GM23338 (cell line): ENCODE measurements around the gene INSRR. TPM values are rescaled to one million over a fixed set of nuclear protein-coding genes. Genes with fewer than 3 reads are reported as not detected.

Source experiments
- ATAC-seq: fragments of 200-7000 bp; cut with Tn5 transposase; 3 replicates; pipeline ENCODE4 v1.9.1; 2020
- DNase-seq: peaks from one replicate; pipeline ENCODE4 v3.0.0-alpha.2; 2015; ENCODE audit warnings: low spot score
- H2AFZ ChIP-seq: fragments of 200-600 bp; sonication (generic); 2 replicates; pipeline ENCODE4 v1.8.0; 2016; ENCODE audit warnings: antibody characterized with exemption, mild to moderate bottlenecking, moderate library complexity
- H3F3A ChIP-seq: fragments of 200-600 bp; sonication (generic); replicated peaks from 2 replicates; pipeline ENCODE4 v1.8.0; 2017; ENCODE audit warnings: antibody characterized with exemption, mixed run types, low read depth
- H3K27ac ChIP-seq: fragments of 200-600 bp; sonication (generic); 2 replicates; pipeline ENCODE4 v1.6.1; 2016; ENCODE audit warnings: low read depth
- H3K27me3 ChIP-seq: fragments of 200-600 bp; sonication (generic); 2 replicates; pipeline ENCODE4 v1.8.0; 2016; ENCODE audit warnings: mild to moderate bottlenecking, mixed run types, moderate library complexity; ENCODE audit not compliant: insufficient read depth
- H3K36me3 ChIP-seq: fragments of 200-600 bp; sonication (generic); 2 replicates; pipeline ENCODE4 v1.8.0; 2016; ENCODE audit warnings: mild to moderate bottlenecking; ENCODE audit not compliant: insufficient read depth
- H3K4me1 ChIP-seq: fragments of 200-600 bp; sonication (generic); 2 replicates; pipeline ENCODE4 v1.8.0; 2016; ENCODE audit warnings: mild to moderate bottlenecking, moderate library complexity; ENCODE audit not compliant: insufficient read depth
- H3K4me2 ChIP-seq: fragments of 200-600 bp; sonication (generic); 2 replicates; pipeline ENCODE4 v1.7.1; 2017; ENCODE audit warnings: mixed run types
- H3K4me3 ChIP-seq: fragments of 200-600 bp; sonication (generic); 2 replicates; pipeline ENCODE4 v1.6.1; 2016; ENCODE audit warnings: mixed run types
- H3K79me2 ChIP-seq: fragments of 200-600 bp; sonication (generic); replicated peaks from 2 replicates; pipeline ENCODE4 v1.8.0; 2017; ENCODE audit warnings: mild to moderate bottlenecking; ENCODE audit not compliant: insufficient read depth
- H3K9me2 ChIP-seq: fragments of 200-600 bp; sonication (generic); 2 replicates; pipeline ENCODE4 v1.8.0; 2017; ENCODE audit not compliant: insufficient read depth
- H4K20me1 ChIP-seq: fragments of 200-600 bp; sonication (generic); replicated peaks from 2 replicates; pipeline ENCODE4 v1.8.0; 2017; ENCODE audit warnings: mild to moderate bottlenecking; ENCODE audit not compliant: insufficient read depth
- H3K27ac Mint-ChIP-seq: 2 replicates; pipeline ENCODE4 v1.8.0; 2020; ENCODE audit warnings: inconsistent platforms, mild to moderate bottlenecking, moderate library complexity, mixed read lengths
- H3K27me3 Mint-ChIP-seq: 3 replicates; pipeline ENCODE4 v1.8.0; 2022; ENCODE audit warnings: low read depth, mild to moderate bottlenecking, moderate library complexity, mixed read lengths, inconsistent platforms; ENCODE audit not compliant: insufficient read depth, poor library complexity
- H3K36me3 Mint-ChIP-seq: 3 replicates; pipeline ENCODE4 v1.8.0; 2021; ENCODE audit warnings: low read depth, mild to moderate bottlenecking, inconsistent platforms, moderate library complexity, mixed read lengths
- H3K4me1 Mint-ChIP-seq: 3 replicates; pipeline ENCODE4 v1.8.0; 2020; ENCODE audit warnings: mild to moderate bottlenecking, inconsistent platforms, mixed read lengths
- H3K4me3 Mint-ChIP-seq: 3 replicates; pipeline ENCODE4 v1.8.0; 2021; ENCODE audit warnings: moderate library complexity, mild to moderate bottlenecking, inconsistent platforms, mixed read lengths
- H3K9me3 Mint-ChIP-seq: 3 replicates; pipeline ENCODE4 v1.8.0; 2020; ENCODE audit warnings: moderate library complexity, mild to moderate bottlenecking, inconsistent platforms, mixed read lengths
- CREB1 ChIP-seq: fragments of 250-450 bp; sonication (Bioruptor Pico); IDR thresholded peaks from 2 replicates; pipeline ENCODE4 v1.5.0; 2020; ENCODE audit warnings: low read depth, mild to moderate bottlenecking, moderate library complexity
- ETS1 ChIP-seq: IDR thresholded peaks from 2 replicates; pipeline ENCODE4 v1.6.1; 2016; ENCODE audit warnings: antibody characterized with exemption
- EZH2 ChIP-seq: fragments of 200-600 bp; sonication (generic); IDR thresholded peaks from one replicate; pipeline ENCODE4 v1.8.0; 2017; ENCODE audit warnings: antibody characterized with exemption, mild to moderate bottlenecking, low read depth; ENCODE audit not compliant: unreplicated experiment
- NANOG ChIP-seq: IDR thresholded peaks from 2 replicates; pipeline ENCODE4 v1.6.1; 2016; ENCODE audit warnings: antibody characterized with exemption, borderline replicate concordance
- POLR2AphosphoS5 ChIP-seq: IDR thresholded peaks from 2 replicates; pipeline ENCODE4 v1.6.1; 2016; ENCODE audit warnings: antibody characterized with exemption, low read depth
- REST ChIP-seq: IDR thresholded peaks from one replicate; pipeline ENCODE4 v1.6.1; 2018; ENCODE audit warnings: antibody characterized with exemption; ENCODE audit not compliant: unreplicated experiment
- ZNF462 ChIP-seq: fragments of 250-450 bp; sonication (Bioruptor Pico); IDR thresholded peaks from 2 replicates; pipeline ENCODE4 v1.5.0; 2020; ENCODE audit warnings: mild to moderate bottlenecking, moderate library complexity
- polyA plus RNA-seq: library from polyadenylated mRNA; unstranded; fragments of >200 nt; fragmentation: Nextera tagmentation; extraction: Ambion mirVana; gene quantifications from 2 replicates; pipeline ENCODE4 v1.2.1, GENCODE V29; 2016
- total RNA-seq: library from RNA; depleted of rRNA; stranded (reverse); fragments of >200 nt; shearing (Covaris generic); gene quantifications from 2 replicates; pipeline ENCODE4 v1.2.3, GENCODE V29; 2014
- TF ChIP-seq, protein P1 (sequence below), 2 experiments: fragments of 200-600 bp in 1 of 2; sonication (generic) in 1 of 2; conservative IDR thresholded peaks; 2 replicates each; pipeline versions ENCODE4 v1.5.1 to v1.6.1; 2016 to 2017; ENCODE audit warnings: antibody characterized with exemption in 2 of 2, low read depth in 2 of 2, mild to moderate bottlenecking in 2 of 2, moderate library complexity in 1 of 2

Gene INSRR
- total and polyA plus RNA-seq, 2 experiments from 2014 or later, result not detected

GRCh38 chr1:156834322-156834721 is 24.6 kb downstream of the INSRR start (continued):
- no peak for TF ChIP-seq ETS1
- TF ChIP-seq POLR2AphosphoS5, result no peak
- no peak for TF ChIP-seq CREB1 (CRISPR knock-in tag)
- no peak for TF ChIP-seq REST
- TF ChIP-seq EZH2, result no peak

- Histone ChIP-seq H3K9me2 (no peaks in the 10 kb centered on the region), H3F3A (no peaks in the 10 kb centered on the region), H3K79me2 (no peaks in the 10 kb centered on the region), H3K27ac (no peak overlapping the region), H3K4me3 (no peak overlapping the region), H3K4me1 (no peaks in the 10 kb centered on the region), H4K20me1 (no peaks in the 10 kb centered on the region), H3K27me3 (peaks cover 20% of the 10 kb centered on the region; the same call in 1 of the 2 replicates), H2AFZ (no peak overlapping the region), H3K4me2 (no peak overlapping the region), H3K36me3 (no peaks in the 10 kb centered on the region)
- no peak overlapping the region for H3K27ac Mint-ChIP-seq
- no peaks in the 10 kb centered on the region for H3K36me3 Mint-ChIP-seq
- DNase-seq (no peak), ATAC-seq (no peak)
- peaks cover 12% of the 10 kb centered on the region for H3K27me3 Mint-ChIP-seq
- H3K4me1 Mint-ChIP-seq, result no peaks in the 10 kb centered on the region; the same call in 2 of the 3 replicates
- H3K4me3 Mint-ChIP-seq, result no peak overlapping the region
- H3K9me3 Mint-ChIP-seq, result no peaks in the 10 kb centered on the region
- TF ChIP-seq, protein P1, sequence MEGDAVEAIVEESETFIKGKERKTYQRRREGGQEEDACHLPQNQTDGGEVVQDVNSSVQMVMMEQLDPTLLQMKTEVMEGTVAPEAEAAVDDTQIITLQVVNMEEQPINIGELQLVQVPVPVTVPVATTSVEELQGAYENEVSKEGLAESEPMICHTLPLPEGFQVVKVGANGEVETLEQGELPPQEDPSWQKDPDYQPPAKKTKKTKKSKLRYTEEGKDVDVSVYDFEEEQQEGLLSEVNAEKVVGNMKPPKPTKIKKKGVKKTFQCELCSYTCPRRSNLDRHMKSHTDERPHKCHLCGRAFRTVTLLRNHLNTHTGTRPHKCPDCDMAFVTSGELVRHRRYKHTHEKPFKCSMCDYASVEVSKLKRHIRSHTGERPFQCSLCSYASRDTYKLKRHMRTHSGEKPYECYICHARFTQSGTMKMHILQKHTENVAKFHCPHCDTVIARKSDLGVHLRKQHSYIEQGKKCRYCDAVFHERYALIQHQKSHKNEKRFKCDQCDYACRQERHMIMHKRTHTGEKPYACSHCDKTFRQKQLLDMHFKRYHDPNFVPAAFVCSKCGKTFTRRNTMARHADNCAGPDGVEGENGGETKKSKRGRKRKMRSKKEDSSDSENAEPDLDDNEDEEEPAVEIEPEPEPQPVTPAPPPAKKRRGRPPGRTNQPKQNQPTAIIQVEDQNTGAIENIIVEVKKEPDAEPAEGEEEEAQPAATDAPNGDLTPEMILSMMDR (conservative IDR thresholded peaks at IDR 0.05; ENCODE audit: low read depth in 2 of 2), result no peak
- TF ChIP-seq ZNF462 (CRISPR knock-in tag) (no peak), POLR2AphosphoS5 (no peak), NANOG (no peak), REST (no peak)
These were observed 25.3 kb downstream of the INSRR start for GRCh38 chr1:156833603-156834002.
